Measurements from ENCODE around the gene CSPG5.

Gene CSPG5

DNA sequence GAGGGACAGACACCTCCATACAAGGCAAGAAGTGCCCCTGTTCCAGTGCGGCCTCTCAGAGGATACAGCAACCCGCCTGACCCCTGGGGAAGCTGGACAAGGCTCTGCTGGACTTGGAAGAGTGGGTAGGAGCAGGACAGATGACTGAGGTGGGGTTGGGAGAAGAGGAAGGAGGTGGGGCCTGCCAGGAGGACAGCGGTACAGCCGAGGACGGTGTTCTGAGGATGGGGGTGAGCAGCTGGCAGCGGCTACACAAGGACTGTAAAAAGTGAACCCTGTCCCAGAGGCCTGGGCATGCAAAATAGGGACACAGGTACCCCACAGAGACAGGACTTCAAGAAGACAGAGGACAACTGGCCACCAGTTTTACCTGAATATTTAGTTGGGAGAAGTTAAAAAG is 41.7 kb downstream of the CSPG5 start:
- no peak for DNase-seq (ENCODE audit: low read depth)

DNA sequence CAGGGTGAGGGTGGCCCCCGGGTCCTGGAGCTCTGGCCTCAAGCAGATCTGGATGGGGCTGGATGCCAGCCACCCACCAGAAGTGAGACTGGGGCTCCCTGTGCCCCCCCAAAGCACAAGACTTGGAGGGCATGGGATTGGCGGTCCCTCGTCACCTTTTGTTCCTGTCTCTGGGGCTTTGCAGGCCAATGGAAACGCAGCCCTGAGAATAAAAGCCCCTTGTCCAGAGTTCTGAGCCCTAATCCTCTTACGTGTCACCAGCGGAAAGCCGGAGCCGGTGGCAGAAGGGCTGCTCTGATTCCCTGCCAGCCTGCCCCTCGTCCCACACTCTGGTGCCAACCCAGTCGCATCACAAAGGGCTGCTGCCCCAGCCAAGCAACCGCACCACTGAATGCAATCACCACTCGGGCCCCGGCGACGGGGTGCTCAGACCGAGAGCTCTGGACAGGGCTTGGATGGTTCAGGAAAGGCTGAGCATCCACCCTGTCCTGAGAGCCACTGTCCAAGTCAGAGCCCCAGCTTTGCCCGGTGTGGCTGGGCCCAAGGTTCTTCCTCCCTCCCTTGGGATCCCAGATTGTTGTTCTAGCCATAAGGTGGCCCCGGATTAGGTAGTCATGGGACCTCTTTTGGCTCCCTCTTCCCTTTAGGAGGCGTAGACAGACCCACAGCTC is 42.3 kb downstream of the CSPG5 start:
- DNase-seq (ENCODE audit: low read depth) = no peak

DNA sequence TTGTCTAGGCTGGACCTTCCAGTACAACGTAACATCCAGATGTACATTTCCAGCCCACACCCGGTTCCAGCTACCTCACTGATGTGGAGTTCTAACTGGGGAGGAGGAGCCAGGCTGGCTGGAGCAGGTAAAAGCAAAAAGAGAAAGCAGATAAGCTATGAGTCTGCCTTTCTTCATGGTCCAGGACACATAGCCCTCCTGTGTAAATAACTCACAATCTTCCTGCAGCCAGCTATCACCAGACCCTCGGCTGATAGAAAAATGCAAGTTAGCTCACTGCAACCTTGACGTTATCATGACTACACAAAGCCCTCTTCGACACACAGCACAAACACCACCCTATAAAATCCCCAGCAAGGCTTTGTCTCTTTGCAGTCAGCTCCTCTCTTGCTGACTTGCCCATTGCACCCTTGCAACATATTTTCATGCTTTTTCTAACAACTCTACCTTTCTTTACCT is 44.6 kb downstream of the CSPG5 start:
- no peak for DNase-seq (ENCODE audit: low read depth)

DNA sequence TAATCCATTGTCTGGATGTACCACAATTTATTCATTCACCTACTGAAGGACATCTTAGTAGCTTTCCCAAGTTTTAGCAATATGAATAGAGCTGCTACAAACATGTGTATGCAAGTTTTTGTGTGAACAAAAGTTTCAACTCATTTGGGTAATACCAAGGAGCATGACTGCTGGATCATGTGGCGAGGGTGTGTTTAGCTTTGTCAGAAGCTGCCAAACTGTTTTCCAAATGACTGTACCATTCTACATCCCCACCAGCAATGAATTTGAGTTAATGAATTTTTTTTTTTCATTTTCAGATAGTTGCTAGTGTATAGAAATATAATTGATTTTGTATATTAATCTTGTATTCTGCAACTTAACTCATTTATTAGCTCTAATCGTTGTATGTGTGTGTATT is 45.2 kb downstream of the CSPG5 start:
- no peak for DNase-seq (ENCODE audit: low read depth)

DNA sequence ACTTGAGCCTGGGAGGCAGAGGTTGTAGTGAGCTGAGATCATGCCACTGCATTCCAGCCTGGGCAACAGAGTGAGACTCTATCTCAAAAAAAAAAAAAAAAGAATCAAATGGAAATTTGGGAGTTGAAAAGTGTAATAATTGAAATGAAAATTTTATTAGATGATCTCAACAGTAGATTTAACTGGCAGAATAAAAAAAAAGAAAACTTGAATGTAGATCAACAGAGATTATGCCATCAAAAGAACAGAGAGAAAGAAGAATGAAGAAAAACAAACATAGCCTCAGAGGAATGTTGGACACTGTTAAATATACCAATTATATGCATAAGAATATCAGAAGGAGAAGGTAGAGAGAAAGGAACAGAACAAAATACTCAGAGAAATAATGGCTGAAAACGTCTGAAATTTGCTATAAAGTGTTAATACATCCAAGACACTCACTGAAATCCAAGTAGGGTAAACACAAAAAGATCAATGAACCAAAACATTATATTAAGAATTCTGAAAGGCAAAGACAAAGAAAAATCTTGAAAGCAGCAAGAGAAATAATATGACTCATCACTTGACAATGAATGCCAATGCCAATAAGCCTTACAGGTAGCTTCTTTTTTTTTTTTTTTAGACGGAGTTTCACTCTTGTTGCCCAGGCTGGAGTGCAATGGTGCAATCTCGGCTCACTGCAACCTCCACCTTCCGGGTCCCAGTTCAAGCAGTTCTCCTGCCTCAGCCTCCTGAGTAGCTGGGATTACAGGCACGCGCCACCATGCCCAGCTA is 50.5 kb downstream of the CSPG5 start:
- DNase-seq (ENCODE audit: low read depth) = no peak

DNA sequence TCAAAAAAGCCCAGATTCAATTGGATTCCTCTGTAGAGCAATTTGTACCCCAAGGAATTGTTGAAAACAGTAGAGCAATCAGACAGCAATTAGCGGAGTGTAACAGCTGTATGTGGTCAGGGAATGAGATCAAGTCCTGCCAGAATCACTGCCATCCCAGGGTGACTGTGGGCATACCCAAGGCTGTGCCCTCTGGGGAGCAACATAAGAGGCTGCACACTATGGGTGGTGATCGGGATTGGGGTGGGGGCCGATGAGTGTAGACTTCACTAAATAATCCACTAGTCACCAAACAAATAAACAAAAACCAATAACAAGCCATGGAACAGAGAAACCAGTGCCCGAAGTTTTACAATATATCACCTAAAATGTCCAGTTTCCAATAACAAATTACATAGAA is 53.0 kb downstream of the CSPG5 start:
- DNase-seq (ENCODE audit: low read depth) = no peak

DNA sequence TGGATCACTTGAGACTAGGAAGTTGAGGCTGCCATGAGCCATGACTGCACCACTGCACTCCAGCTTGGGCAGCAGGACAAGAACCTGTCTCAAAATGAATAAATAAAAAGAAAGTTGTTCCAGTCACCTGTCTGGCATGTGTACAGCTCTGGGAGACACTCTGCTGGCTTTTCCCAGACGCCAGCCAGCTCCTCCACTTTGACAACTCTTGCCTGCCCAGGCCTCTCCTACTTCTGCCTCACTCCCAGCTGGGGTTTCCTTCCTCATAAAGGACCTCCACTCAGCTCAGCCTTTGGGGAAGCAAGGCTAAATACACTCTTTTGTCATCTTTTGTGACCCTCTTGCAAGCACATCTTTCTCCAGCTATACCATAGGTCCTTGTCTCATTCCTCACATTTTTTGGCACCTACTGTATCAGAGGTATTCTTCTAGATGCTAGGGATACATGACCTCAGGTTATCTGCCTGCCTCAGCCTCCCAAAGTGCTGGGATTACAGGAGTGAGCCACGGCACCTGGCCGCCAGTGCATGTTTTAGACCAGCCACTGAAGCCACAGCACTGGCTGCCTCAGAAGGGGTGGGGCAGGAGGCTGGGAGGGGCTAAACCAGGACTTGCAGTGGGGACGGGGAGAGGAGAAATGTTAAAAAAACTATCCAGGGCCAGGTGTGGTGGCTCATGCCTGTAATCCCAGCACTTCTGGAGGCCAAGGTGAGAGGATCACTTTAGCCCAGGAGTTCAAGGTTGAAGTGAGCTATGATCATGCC is 55.2 kb downstream of the CSPG5 start:
- no peak for DNase-seq (ENCODE audit: low read depth)

DNA sequence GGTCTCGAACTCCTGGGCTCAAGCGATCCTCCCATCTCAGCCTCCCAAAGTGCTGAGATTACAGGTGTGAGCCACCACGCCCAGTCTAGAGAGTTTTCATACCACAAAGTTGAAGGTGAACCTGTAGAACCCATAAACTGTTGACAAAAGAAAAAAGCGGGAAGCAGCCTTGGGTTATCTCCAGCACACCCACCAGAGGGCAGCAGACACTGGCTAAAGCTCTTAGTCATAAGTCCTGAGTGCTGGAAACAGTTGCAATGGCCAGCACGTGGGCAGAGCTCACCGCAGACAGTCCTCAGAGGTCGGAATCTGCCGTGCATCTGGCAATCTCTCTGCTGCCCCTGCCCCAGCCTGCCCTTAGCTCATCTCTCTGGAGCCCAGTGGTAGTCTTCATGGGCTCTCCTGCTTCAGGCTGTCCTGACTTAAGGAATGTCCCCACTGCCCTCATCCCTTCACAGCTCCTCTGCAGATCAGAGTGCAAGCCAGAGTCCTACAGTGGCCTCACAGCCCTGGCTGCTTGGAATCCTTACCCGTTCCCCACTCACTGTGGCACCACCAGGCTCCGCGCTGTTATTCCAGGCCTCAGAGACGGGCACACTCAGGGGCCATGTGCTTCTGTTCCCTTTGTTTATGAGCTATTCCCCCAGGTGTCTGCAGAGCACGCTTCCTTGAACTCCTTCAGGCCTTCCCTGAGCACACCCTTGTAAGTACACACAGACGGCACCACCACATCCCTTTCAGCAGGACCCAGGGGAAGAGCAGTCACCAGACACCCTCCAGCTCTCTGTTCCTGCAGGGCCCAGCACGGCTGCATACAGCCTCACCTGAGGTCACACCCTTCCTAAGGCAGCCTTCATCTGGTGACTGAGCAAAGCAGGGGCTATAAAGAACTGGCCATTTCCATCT is 56.3 kb downstream of the CSPG5 start:
- DNase-seq (ENCODE audit: low read depth) = peak; percentile 36

DNA sequence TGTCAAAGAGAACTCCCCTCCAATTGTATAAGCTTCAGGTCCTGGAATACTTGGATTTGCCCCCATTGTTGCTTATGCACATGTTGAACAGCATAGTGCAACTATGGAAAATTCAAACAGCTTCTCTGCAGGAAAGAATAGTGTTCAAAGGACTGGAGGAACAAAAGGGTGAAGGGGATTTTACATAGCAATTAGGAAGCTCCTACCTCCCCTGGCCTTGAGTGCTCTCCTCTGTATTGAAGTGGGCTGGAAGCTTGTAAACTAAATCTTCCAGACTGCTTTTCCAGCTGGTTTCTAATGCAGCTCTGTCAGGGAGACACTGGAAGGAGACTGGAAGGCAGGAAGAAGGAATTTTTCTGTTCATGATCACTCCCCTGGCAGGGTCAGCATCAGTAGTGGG is 57.9 kb downstream of the CSPG5 start:
- no peak for DNase-seq (ENCODE audit: low read depth)

DNA sequence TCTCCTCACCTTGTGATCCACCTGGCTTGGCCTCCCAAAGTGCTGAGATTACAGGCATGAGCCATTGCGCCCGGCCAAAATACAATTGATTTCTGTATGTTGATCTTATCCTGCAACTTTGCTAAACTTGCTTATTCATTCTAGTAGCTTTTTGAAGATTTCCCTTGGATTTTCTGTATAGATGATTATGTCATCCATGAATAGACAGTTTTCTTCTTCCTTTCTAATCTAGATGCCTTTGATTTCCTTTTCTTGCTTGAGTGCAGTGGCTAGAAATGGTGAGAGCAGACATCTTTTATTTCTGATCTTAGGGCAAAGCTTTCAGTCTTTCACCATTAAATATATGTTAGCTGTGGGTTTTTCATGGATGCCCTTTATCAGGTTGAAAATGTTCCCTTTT is 60.7 kb downstream of the CSPG5 start:
- DNase-seq (ENCODE audit: low read depth) = no peak

DNA sequence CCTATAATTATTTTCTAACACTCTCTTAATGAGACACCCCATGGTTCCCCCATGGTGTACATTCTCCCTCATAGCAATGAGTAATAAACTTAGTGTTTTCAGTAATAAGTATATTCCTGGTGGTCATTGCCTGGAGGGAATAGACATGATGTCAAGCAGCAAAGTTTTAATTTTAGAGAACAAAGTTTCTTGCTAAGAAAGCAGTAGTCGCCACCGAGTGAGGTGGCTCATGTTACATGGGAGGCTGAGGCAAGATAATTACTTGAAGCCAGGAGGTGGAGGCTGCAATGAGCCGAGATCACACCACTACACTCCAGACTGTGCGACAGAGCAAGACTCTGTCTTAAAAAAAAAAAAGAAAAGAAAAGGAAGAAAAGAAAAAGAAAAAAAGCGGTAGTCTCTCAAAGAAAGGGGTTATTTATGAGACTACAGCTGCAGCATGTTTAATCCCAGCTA is 62.8 kb downstream of the CSPG5 start:
- no peak for DNase-seq (ENCODE audit: low read depth)

DNA sequence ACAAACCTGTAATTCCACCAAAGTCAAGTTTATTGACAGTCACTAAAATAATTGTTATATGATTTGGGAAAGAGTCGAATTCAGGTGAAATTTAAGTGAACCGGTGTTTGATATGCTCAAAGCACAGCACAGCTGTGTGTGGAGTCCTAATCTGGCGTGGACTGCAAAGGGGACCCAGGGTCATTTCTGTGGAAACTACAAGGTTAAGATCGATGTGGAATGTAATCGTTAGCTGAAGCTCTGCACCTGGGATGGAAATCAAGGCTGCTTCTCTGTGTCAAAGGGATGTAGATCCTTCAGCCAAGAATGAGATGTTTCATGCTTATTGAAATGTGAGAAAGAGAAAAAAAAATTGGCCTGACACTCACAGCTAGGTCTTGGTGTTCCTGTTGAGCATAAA is 63.6 kb downstream of the CSPG5 start:
- DNase-seq (ENCODE audit: low read depth) = no peak

DNA sequence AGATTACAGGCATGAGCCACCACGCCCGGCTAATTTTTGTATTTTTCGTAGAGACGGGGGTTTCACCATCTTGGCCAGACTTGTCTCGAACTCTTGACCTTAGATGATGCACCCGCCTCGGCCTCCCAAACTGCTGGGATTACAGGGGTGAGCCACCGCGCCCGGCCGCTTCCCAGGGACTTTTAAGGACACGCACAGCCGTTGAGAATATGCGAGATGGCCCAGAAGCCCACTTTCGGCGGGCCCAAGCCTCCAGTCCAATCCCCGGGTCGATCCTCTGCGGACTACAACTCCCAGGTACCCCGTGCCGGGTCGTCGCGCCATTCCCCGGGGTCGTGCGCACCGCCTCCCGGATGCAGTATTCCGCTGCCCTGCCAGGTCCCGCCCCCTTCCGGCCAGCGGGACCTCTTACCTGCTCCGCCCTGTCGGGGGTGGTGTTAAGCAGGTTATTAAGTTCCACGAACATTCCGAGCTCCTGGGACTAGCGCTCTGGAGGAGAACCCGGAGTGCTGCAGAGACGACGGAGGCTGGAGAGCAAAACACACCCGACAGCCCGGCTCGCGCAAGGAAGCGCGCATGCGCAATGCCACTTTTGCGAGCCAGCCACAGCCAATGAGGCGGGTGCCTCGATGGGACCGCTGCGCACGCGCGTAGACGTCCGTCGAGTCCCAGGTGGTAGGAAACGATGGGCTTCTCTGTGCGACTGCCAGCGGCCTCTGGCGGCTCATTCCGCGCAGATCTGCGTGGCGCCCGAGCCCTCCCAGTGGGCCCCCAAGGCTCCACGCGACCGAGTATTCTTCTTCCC is 65.3 kb downstream of the CSPG5 start, which contains the start of gene ELP6:
TSS of gene ELP6 (minus strand) at position 588 of the 805 bp plus-strand sequence. CDS start at position 466, 122 bp downstream.
- DNase-seq (ENCODE audit: low read depth) = peak; percentile 95

DNA sequence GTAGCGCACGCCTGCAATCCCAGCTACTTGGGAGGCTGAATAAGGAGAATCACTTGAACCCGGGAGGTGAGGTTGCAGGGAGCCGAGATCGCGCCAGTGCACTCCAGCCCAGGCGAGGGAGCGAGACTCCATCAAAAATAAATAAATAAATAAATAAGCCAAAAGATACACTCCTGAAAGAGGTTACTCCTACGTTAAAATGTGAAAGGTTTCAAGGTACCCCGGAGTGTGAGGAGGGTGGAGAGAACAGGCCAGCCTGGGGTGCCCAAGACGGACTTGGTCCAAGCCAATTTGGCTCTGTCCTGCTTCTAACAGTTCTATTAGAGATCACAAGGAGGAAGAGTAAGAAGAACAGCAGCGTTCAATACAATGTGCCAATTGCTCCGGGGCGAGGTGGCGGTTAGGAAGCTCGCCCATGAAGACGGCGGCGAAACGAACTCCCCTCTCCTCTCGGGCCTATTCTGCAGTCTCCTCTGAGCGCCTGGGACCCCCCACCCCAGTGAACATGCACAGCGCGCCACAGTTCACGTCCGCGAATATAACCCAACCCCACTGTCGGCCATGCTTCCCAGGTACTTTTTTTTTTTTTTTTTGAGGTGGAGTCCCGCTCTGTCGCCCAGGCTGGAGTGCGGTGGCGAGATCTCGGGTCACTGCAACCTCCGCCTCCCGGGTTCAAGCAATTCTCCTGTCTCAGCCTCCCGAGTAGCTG is 66.1 kb downstream of the CSPG5 start:
- peak; percentile 9 for DNase-seq (ENCODE audit: low read depth)

All from T-helper 22 cell (primary cell).